K562 (cell line): ENCODE results near the gene MFAP3. TPM values are rescaled to one million over a fixed set of nuclear protein-coding genes. Genes with fewer than 3 reads are reported as not detected.

Experiments
- ADNP ChIP-seq: fragments of 200-800 bp; sonication (Bioruptor generic); IDR thresholded peaks from 2 replicates; pipeline ENCODE4 v1.6.1; 2016; ENCODE audit warnings: missing genetic modification characterization, missing compliant biosample characterization
- C11orf30 ChIP-seq: fragments of 450-650 bp; IDR thresholded peaks from 2 replicates; pipeline ENCODE4 v1.6.1; 2016; ENCODE audit warnings: low read depth, mild to moderate bottlenecking
- CCNT2 ChIP-seq: IDR thresholded peaks from 2 replicates; pipeline ENCODE4 v1.6.1; 2011; ENCODE audit warnings: borderline replicate concordance, low read depth, mild to moderate bottlenecking, moderate library complexity, mixed read lengths, low read length; ENCODE audit not compliant: insufficient read length; ENCODE audit errors: extremely low read depth
- CREB3L1 ChIP-seq: fragments of 450-650 bp; IDR thresholded peaks from 2 replicates; pipeline ENCODE4 v1.6.1; 2014; ENCODE audit warnings: low read depth, mild to moderate bottlenecking, moderate library complexity, borderline replicate concordance
- DNMT1 ChIP-seq: fragments of 450-650 bp; IDR thresholded peaks from 2 replicates; pipeline ENCODE4 v1.6.1; 2016; ENCODE audit warnings: antibody characterized with exemption, mild to moderate bottlenecking
- EHMT2 ChIP-seq: fragments of 450-650 bp; IDR thresholded peaks from 2 replicates; pipeline ENCODE4 v1.6.1; 2018; ENCODE audit warnings: antibody characterized with exemption
- ELF2 ChIP-seq: fragments of 250-450 bp; sonication (Bioruptor Pico); IDR thresholded peaks from 2 replicates; pipeline ENCODE4 v1.5.0; 2021; ENCODE audit warnings: mild to moderate bottlenecking
- EP400 ChIP-seq: fragments of 450-650 bp; IDR thresholded peaks from 2 replicates; pipeline ENCODE4 v1.6.1; 2017; ENCODE audit warnings: antibody characterized with exemption, mild to moderate bottlenecking, moderate library complexity
- HSF4 ChIP-seq: fragments of 250-450 bp; sonication (Bioruptor Pico); IDR thresholded peaks from 2 replicates; pipeline ENCODE4 v2.1.2; 2022; ENCODE audit warnings: mild to moderate bottlenecking, moderate library complexity, borderline replicate concordance
- MCM7 ChIP-seq, 2 experiments: fragments of 450-650 bp; IDR thresholded peaks; 2 replicates each; pipeline ENCODE4 v1.6.1; 2016 to 2018
- MED1 ChIP-seq: sonication (generic); formaldehyde crosslinking; IDR thresholded peaks from 2 replicates; pipeline ENCODE4 v1.8.1; 2023; ENCODE audit warnings: missing genetic modification reagents, borderline replicate concordance
- NFIC ChIP-seq: fragments of 450-650 bp; IDR thresholded peaks from 2 replicates; pipeline ENCODE4 v1.6.1; 2017; ENCODE audit warnings: mild to moderate bottlenecking, inconsistent platforms
- POU5F1 ChIP-seq: fragments of 150-350 bp; IDR thresholded peaks from 2 replicates; pipeline ENCODE4 v1.6.1; 2014; ENCODE audit warnings: borderline replicate concordance, low read length, low read depth, mild to moderate bottlenecking; ENCODE audit not compliant: partially characterized antibody
- RHOXF2B ChIP-seq: fragments of 250-450 bp; sonication (Bioruptor Pico); conservative IDR thresholded peaks from 2 replicates; pipeline ENCODE4 v1.5.1; 2021
- RUNX1 ChIP-seq: sonication (generic); IDR thresholded peaks from 2 replicates; pipeline ENCODE4 v1.6.1; 2016; ENCODE audit warnings: antibody characterized with exemption, low read depth
- SMARCC2 ChIP-seq: fragments of 450-650 bp; IDR thresholded peaks from 2 replicates; pipeline ENCODE4 v1.6.1; 2017; ENCODE audit warnings: antibody characterized with exemption, moderate library complexity, mild to moderate bottlenecking, low read depth
- SNRNP70 ChIP-seq: fragments of 200-400 bp; formaldehyde crosslinking; optimal IDR thresholded peaks from 2 replicates; pipeline ENCODE3; 2017; ENCODE audit warnings: low read depth, low read length
- ZKSCAN1 ChIP-seq: fragments of 150-350 bp; IDR thresholded peaks from 2 replicates; pipeline ENCODE4 v1.6.1; 2016; ENCODE audit warnings: low read depth, low read length
- ZNF146 ChIP-seq: IDR thresholded peaks from one replicate; pipeline ENCODE4 v1.6.1; 2018; ENCODE audit warnings: missing compliant biosample characterization; ENCODE audit not compliant: unreplicated experiment
- ZNF780A ChIP-seq: fragments of 250-450 bp; sonication (Bioruptor Pico); IDR thresholded peaks from 2 replicates; pipeline ENCODE4 v1.5.0; 2021; ENCODE audit warnings: mild to moderate bottlenecking
- ZSCAN29 ChIP-seq: fragments of 450-650 bp; IDR thresholded peaks from 2 replicates; pipeline ENCODE4 v1.6.1; 2017
- polyA plus RNA-seq, 8 experiments: library from polyadenylated mRNA; depleted of rRNA in 4 of 8; stranded (reverse) in 5 of 8; unstranded in 3 of 8; fragments of >200 nt; fragmentation: Nextera tagmentation in 2 of 8; fragmentation: Illumina TruSeq in 1 of 8; extraction: Ambion mirVana in 2 of 8; extraction: Trizol in 1 of 8; gene quantifications; 2 replicates each; pipeline versions ENCODE4 v1.2.1 to v1.2.3, GENCODE V29; 2011 to 2014; ENCODE audit warnings: inconsistent platforms in 1 of 8, missing spikeins in 1 of 8
- total RNA-seq, 7 experiments: library from RNA; depleted of rRNA in 6 of 7; stranded (reverse); fragments of >200 nt in 6 of 7; fragmentation: Illumina TruSeq in 2 of 7; extraction: Trizol in 2 of 7; gene quantifications; 2 replicates each; pipeline versions ENCODE4 v1.2.1 to v1.2.3, GENCODE V29; 2011 to 2021; ENCODE audit warnings: low replicate concordance in 1 of 7
- TF ChIP-seq, protein P1 (sequence below): sonication (generic); formaldehyde crosslinking; IDR thresholded peaks from 2 replicates; pipeline ENCODE4 v1.8.1; 2023; ENCODE audit warnings: mild to moderate bottlenecking, missing genetic modification reagents
- TF ChIP-seq, protein P2 (sequence below): sonication (generic); formaldehyde crosslinking; IDR thresholded peaks from 2 replicates; pipeline ENCODE4 v1.8.1; 2023; ENCODE audit warnings: mild to moderate bottlenecking, missing genetic modification reagents
- TF ChIP-seq, protein P3 (sequence below): sonication (generic); formaldehyde crosslinking; IDR thresholded peaks from 2 replicates; pipeline ENCODE4 v1.8.0; 2022; ENCODE audit warnings: mild to moderate bottlenecking, missing genetic modification reagents

Gene MFAP3
- total and polyA plus RNA-seq, 9 of the 15 experiments (the other 6 are each of a cell fraction or from before 2014, with no cell fraction given) = 9.5 to 39.1 (median 20.7) TPM

DNA sequence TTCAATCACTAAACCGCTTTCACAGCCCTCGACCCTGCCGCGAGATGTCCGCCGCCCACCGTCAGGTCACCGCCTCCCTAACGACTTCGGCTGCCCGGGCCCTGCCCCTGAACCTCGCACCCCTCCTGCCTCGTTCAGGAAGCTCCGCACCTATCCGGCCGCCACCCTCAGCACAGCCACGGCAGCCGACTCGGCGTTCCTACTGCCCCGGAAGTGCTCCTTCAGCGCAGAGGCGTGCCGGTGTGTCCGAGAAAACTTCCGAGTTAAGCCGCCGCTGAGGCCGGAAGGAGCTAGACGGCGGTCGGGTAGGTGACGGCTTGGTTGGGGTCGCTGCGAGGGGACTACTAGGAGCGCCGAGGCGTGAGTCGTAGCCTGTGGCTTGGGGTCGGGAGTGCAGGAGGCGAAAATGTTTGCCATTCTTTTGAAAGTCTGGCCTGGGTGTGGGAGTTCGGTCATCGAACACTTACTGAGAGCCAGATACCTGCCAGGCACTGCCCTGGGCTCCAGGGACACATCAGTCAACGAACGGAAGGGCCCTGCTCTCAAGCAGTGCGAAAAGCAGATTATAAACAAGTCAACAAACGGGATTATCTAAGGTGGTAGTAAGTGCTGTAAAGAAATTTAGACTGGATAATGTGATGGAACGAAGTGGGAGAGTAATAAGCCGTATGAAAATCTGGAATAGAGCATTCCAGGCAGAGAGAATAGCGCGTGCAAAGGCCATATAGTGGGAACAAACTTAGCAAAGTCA lies at the start of gene MFAP3, which contains the start of gene FAM114A2 (continued):
- TF ChIP-seq, protein P1, sequence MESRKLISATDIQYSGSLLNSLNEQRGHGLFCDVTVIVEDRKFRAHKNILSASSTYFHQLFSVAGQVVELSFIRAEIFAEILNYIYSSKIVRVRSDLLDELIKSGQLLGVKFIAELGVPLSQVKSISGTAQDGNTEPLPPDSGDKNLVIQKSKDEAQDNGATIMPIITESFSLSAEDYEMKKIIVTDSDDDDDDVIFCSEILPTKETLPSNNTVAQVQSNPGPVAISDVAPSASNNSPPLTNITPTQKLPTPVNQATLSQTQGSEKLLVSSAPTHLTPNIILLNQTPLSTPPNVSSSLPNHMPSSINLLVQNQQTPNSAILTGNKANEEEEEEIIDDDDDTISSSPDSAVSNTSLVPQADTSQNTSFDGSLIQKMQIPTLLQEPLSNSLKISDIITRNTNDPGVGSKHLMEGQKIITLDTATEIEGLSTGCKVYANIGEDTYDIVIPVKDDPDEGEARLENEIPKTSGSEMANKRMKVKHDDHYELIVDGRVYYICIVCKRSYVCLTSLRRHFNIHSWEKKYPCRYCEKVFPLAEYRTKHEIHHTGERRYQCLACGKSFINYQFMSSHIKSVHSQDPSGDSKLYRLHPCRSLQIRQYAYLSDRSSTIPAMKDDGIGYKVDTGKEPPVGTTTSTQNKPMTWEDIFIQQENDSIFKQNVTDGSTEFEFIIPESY (CRISPR knock-in tag) = peak; percentile 68; the same call in 1 of the 2 replicates
- TF ChIP-seq RUNX1 = no peak
- peak; percentile 92 for TF ChIP-seq EP400
- TF ChIP-seq ZNF780A (CRISPR knock-in tag) = no peak
- TF ChIP-seq CCNT2 = peak; percentile 40
- TF ChIP-seq EHMT2 = peak; percentile 69; the same call in 1 of the 2 replicates
- TF ChIP-seq RHOXF2B (CRISPR knock-in tag) = no peak
- peak; percentile 83; the same call in 1 of the 2 replicates for TF ChIP-seq CREB3L1
- peak; percentile 60 for TF ChIP-seq NFIC
- TF ChIP-seq MCM7 (IDR thresholded peaks at IDR 0.05) = no peak
- no peak for TF ChIP-seq MED1 (CRISPR knock-in tag)
- no peak for TF ChIP-seq ZNF146 (CRISPR knock-in tag)
- no peak for TF ChIP-seq SNRNP70
- no peak for TF ChIP-seq ZKSCAN1
- TF ChIP-seq C11orf30 = peak; percentile 87
- no peak for TF ChIP-seq ZSCAN29
- TF ChIP-seq HSF4 (CRISPR knock-in tag) = no peak
- no peak for TF ChIP-seq SMARCC2
- TF ChIP-seq POU5F1 = no peak
- TF ChIP-seq ELF2 (CRISPR knock-in tag) = peak; percentile 84
- TF ChIP-seq, protein P2, sequence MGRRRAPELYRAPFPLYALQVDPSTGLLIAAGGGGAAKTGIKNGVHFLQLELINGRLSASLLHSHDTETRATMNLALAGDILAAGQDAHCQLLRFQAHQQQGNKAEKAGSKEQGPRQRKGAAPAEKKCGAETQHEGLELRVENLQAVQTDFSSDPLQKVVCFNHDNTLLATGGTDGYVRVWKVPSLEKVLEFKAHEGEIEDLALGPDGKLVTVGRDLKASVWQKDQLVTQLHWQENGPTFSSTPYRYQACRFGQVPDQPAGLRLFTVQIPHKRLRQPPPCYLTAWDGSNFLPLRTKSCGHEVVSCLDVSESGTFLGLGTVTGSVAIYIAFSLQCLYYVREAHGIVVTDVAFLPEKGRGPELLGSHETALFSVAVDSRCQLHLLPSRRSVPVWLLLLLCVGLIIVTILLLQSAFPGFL = no peak
- no peak for TF ChIP-seq DNMT1
- TF ChIP-seq ADNP (tag) = no peak
- TF ChIP-seq, protein P3, sequence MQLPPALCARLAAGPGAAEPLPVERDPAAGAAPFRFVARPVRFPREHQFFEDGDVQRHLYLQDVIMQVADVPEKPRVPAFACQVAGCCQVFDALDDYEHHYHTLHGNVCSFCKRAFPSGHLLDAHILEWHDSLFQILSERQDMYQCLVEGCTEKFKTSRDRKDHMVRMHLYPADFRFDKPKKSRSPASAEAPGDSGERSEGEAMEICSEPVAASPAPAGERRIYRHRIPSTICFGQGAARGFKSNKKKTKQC (CRISPR knock-in tag) = no peak
